HepG2 (cell line): ENCODE results near the gene VPS37B. TPM values are rescaled to one million over a fixed set of nuclear protein-coding genes. Genes with fewer than 3 reads are reported as not detected.

Source experiments
- ATAC-seq: fragments of 200-7000 bp; cut with Tn5 transposase; 3 replicates; pipeline ENCODE4 v1.9.1; 2020; ENCODE audit warnings: mild to moderate bottlenecking, moderate library complexity
- BruUV-seq: library from RNA; stranded (reverse); fragments of 400-500 nt; replicated peaks from 2 replicates; lab custom pipeline; 2021; lab: Mats Ljungman, UMichigan
- CTCF ChIA-PET: fragments of 300-600 bp; formaldehyde crosslinking; extraction: SDS; loops from one replicate; lab custom pipeline; 2021; ENCODE audit warnings: low total read pairs, inconsistent platforms, low intra/inter-chr PET ratio; lab: Yijun Ruan, JAX
- POLR2A ChIA-PET: fragments of 350-600 bp; sonication (Branson Sonifier 250); formaldehyde crosslinking; loops from one replicate; lab custom pipeline; 2020; ENCODE audit warnings: antibody characterized with exemption, inconsistent platforms; lab: Yijun Ruan, JAX
- DNase-seq: peaks from one replicate; pipeline ENCODE4 v3.0.0-alpha.2; 2015; ENCODE audit warnings: low spot score
- FAIRE-seq: peaks from 3 replicates; lab custom pipeline; 2011; peaks lifted over from hg19 to GRCh38; lab: Jason Lieb, UNC
- H2AFZ ChIP-seq: one replicate; pipeline ENCODE4 v1.6.1; 2011; ENCODE audit warnings: low read length, inconsistent platforms
- H3K27ac ChIP-seq: fragments of 300-600 bp; 3 replicates; pipeline ENCODE4 v1.8.0; 2011; ENCODE audit warnings: mixed run types, mild to moderate bottlenecking, mixed read lengths, low read length, inconsistent platforms; ENCODE audit not compliant: insufficient read depth; ENCODE audit errors: extremely low read length
- H3K27me3 ChIP-seq, 2 experiments: fragments of 200-600 bp in 1 of 2; 2 replicates in 1 of 2; 3 replicates in 1 of 2; pipeline versions ENCODE4 v1.6.0 to v1.8.0; 2011; ENCODE audit warnings: low read length in 2 of 2, mild to moderate bottlenecking in 2 of 2, moderate library complexity in 2 of 2, inconsistent platforms in 1 of 2; ENCODE audit not compliant: insufficient read depth in 2 of 2, control insufficient read depth in 1 of 2
- H3K36me3 ChIP-seq, 2 experiments: fragments of 200-600 bp in 1 of 2; replicated peaks in 1 of 2; 2 replicates in 1 of 2; 3 replicates in 1 of 2; pipeline versions ENCODE4 v1.5.1 to v1.8.0; 2011; ENCODE audit warnings: low read length in 2 of 2, inconsistent platforms in 1 of 2; ENCODE audit not compliant: insufficient read depth in 2 of 2, control insufficient read depth in 1 of 2
- H3K4me1 ChIP-seq: 2 replicates; pipeline ENCODE4 v1.5.1; 2012; ENCODE audit warnings: low read length, inconsistent platforms; ENCODE audit not compliant: insufficient read depth
- H3K4me2 ChIP-seq: 2 replicates; pipeline ENCODE4 v1.6.0; 2011; ENCODE audit warnings: low read depth, low read length, inconsistent platforms
- H3K4me3 ChIP-seq, 3 experiments: fragments of 200-600 bp in 1 of 3; sonication (generic), shearing (Covaris generic) in 1 of 3; replicated peaks in 1 of 3; 2 replicates each; pipeline ENCODE4 v1.5.1; 2011 to 2016; ENCODE audit warnings: low read length in 3 of 3, inconsistent platforms in 2 of 3, low read depth in 2 of 3, mild to moderate bottlenecking in 2 of 3, control low read depth in 1 of 3, mixed read lengths in 1 of 3; ENCODE audit not compliant: insufficient read depth in 1 of 3
- H3K79me2 ChIP-seq: one replicate; pipeline ENCODE4 v1.6.1; 2011; ENCODE audit warnings: low read length, inconsistent platforms; ENCODE audit not compliant: insufficient read depth
- H3K9ac ChIP-seq: 2 replicates; pipeline ENCODE4 v1.6.0; 2011; ENCODE audit warnings: mild to moderate bottlenecking, low read depth, low read length, inconsistent platforms; ENCODE audit not compliant: insufficient read depth
- H3K9me3 ChIP-seq: 2 replicates; pipeline ENCODE4 v1.5.1; 2012; ENCODE audit warnings: mild to moderate bottlenecking, low read length
- H4K20me1 ChIP-seq: 2 replicates; pipeline ENCODE4 v1.6.0; 2011; ENCODE audit warnings: inconsistent platforms, mild to moderate bottlenecking, low read length, moderate library complexity; ENCODE audit not compliant: insufficient read depth
- BRCA1 ChIP-seq: sonication (generic); formaldehyde crosslinking; IDR thresholded peaks from 2 replicates; pipeline ENCODE4 v1.4.0; 2020; ENCODE audit warnings: missing genetic modification reagents
- ERF ChIP-seq: IDR thresholded peaks from 2 replicates; pipeline ENCODE4 v1.6.1; 2018; ENCODE audit warnings: missing biosample characterization, missing genetic modification reagents
- GLI4 ChIP-seq: sonication (generic); formaldehyde crosslinking; IDR thresholded peaks from 2 replicates; pipeline ENCODE4 v1.5.1; 2020; ENCODE audit warnings: missing genetic modification reagents, mild to moderate bottlenecking, moderate library complexity, borderline replicate concordance
- MYNN ChIP-seq: sonication (generic); formaldehyde crosslinking; IDR thresholded peaks from 2 replicates; pipeline ENCODE4 v1.4.0; 2020; ENCODE audit warnings: mild to moderate bottlenecking, low read depth, missing genetic modification reagents
- PHF5A ChIP-seq: IDR thresholded peaks from one replicate; pipeline ENCODE4 v1.6.1; 2018; ENCODE audit warnings: low read depth, missing genetic modification reagents; ENCODE audit not compliant: unreplicated experiment
- PRDM15 ChIP-seq: sonication (generic); formaldehyde crosslinking; IDR thresholded peaks from 2 replicates; pipeline ENCODE4 v1.4.0; 2020; ENCODE audit warnings: missing genetic modification reagents
- ZBTB39 ChIP-seq: sonication (generic); formaldehyde crosslinking; IDR thresholded peaks from 2 replicates; pipeline ENCODE4 v1.5.0; 2020; ENCODE audit warnings: missing genetic modification reagents
- ZMYM2 ChIP-seq: sonication (generic); formaldehyde crosslinking; IDR thresholded peaks from 2 replicates; pipeline ENCODE4 v1.8.0; 2022; ENCODE audit warnings: mild to moderate bottlenecking, missing genetic modification reagents
- ZNF20 ChIP-seq: sonication (generic); formaldehyde crosslinking; IDR thresholded peaks from 2 replicates; pipeline ENCODE4 v1.4.0; 2020; ENCODE audit warnings: mild to moderate bottlenecking, moderate library complexity, missing genetic modification reagents
- WGBS: methylation state at CpG from one replicate; pipeline ENCODE4 v1.1.6; 2017; ENCODE audit warnings: low lambda C conversion rate; 5-methylcytosine and 5-hydroxymethylcytosine counted together
- in situ Hi-C: cut with HindIII; loops from 2 replicates; pipeline ENCODE4 v1.10.0; 2017; ENCODE audit warnings: low pct_unique_long_range_greater_than_20kb; ENCODE audit not compliant: extremely low pct_ligation_motif_present
- intact Hi-C: fragments of 100-400 bp; cut with micrococcal nuclease; formaldehyde crosslinking; loops from one replicate; pipeline ENCODE4 v1.10.0; 2022; ENCODE audit not compliant: unreplicated experiment
- polyA plus RNA-seq, 8 experiments: library from polyadenylated mRNA; depleted of rRNA in 3 of 8; stranded (reverse) in 7 of 8; unstranded in 1 of 8; fragments of >200 nt; fragmentation: Illumina TruSeq in 4 of 8; extraction: Trizol in 4 of 8; gene quantifications; 2 replicates each; pipeline versions ENCODE4 v1.2.1 to v1.2.3, GENCODE V29; 2011 to 2016; ENCODE audit warnings: low read depth in 4 of 8, missing spikeins in 1 of 8, mixed read lengths in 1 of 8; ENCODE audit not compliant: insufficient read depth in 1 of 8
- total RNA-seq, 5 experiments: library from RNA; depleted of rRNA; stranded (reverse); fragments of >200 nt; fragmentation: Illumina TruSeq; extraction: Trizol; gene quantifications; 2 replicates each; pipeline ENCODE4 v1.2.3, GENCODE V29; 2016; ENCODE audit warnings: low read depth in 1 of 5
- TF ChIP-seq, protein P1 (sequence below): sonication (generic); formaldehyde crosslinking; IDR thresholded peaks from 2 replicates; pipeline ENCODE4 v1.8.0; 2022; ENCODE audit warnings: mild to moderate bottlenecking, missing genetic modification reagents; ENCODE audit not compliant: insufficient replicate concordance
- TF ChIP-seq, protein P2 (sequence below): sonication (generic); formaldehyde crosslinking; IDR thresholded peaks from 2 replicates; pipeline ENCODE4 v1.5.1; 2020; ENCODE audit warnings: mild to moderate bottlenecking, missing genetic modification reagents, moderate library complexity
- TF ChIP-seq, protein P3 (sequence below): IDR thresholded peaks from 2 replicates; pipeline ENCODE4 v1.6.1; 2016; ENCODE audit warnings: missing compliant biosample characterization, missing genetic modification reagents, borderline replicate concordance

VPS37B gene
- total and polyA plus RNA-seq, 2 of the 13 experiments (the other 11 are each of a cell fraction or from before 2014, with no cell fraction given): 4.6 to 5.3 TPM

DNA sequence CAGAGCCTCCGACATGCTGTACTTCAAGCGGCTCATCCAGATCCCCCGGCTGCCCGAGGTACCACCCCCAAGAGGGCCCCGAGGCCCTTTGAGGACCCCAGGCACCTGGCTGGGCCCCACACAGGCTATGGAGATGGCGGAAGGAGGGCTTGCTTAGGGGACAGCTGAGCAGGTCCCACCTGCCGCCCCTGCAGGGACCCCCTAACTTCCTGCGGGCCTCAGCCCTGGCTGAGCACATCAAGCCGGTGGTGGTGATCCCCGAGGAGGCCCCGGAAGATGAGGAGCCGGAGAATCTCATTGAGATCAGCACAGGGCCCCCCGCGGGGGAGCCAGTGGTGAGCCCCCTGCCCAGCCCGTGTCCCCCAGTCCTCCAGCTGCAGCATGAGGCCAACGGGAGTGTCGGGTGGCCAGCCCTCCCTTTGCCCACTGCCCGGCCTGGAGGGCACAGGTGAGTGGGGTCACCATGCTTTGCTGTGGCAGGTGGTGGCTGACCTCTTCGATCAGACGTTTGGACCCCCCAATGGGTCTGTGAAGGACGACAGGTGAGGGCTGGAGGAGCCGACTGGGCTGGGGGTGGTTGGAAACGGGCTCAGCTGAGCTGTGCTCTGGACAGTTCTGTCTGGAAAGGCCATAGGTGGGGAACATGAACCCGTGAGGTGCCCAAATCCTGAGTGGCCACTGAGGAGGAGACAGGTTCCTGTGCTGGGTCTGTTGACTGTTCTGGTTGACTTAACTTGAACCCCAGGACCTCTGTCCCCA lies 40.7 kb downstream of the VPS37B start:
- Histone ChIP-seq H3K4me3 (no peak overlapping the region), H3K79me2 (no peaks in the 10 kb centered on the region), H3K4me2 (no peak overlapping the region), H3K36me3 (peaks cover 0 to 7% of the 10 kb centered on the region in 2 experiments; a peak in 2 of 5 replicates), H3K27ac (no peak overlapping the region), H2AFZ (no peak overlapping the region), H3K9me3 (no peaks in the 10 kb centered on the region), H3K9ac (no peak overlapping the region), H3K27me3 (no peaks in the 10 kb centered on the region), H3K4me1 (peaks cover 14% of the 10 kb centered on the region), H4K20me1 (no peaks in the 10 kb centered on the region)
- CTCF ChIA-PET: no interaction called here
- POLR2A ChIA-PET: no interaction called here
- no peak for FAIRE-seq
- no peak for DNase-seq
- in situ Hi-C loops: loop anchor here (25.0 kb wide), 1 partner anchor 382 kb away; the partner anchor contains the start of genes MPHOSPH9 and MTRFR
- no TSS peak for BruUV-seq
- intact Hi-C loops: no loop called here
- no peak for ATAC-seq
- 92% methylated on average over 8 of the region's 24 CpGs for WGBS
- TF ChIP-seq, protein P1, sequence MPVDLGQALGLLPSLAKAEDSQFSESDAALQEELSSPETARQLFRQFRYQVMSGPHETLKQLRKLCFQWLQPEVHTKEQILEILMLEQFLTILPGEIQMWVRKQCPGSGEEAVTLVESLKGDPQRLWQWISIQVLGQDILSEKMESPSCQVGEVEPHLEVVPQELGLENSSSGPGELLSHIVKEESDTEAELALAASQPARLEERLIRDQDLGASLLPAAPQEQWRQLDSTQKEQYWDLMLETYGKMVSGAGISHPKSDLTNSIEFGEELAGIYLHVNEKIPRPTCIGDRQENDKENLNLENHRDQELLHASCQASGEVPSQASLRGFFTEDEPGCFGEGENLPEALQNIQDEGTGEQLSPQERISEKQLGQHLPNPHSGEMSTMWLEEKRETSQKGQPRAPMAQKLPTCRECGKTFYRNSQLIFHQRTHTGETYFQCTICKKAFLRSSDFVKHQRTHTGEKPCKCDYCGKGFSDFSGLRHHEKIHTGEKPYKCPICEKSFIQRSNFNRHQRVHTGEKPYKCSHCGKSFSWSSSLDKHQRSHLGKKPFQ (CRISPR knock-in tag): no peak
- no peak for TF ChIP-seq ZBTB39 (CRISPR knock-in tag)
- TF ChIP-seq, protein P2, sequence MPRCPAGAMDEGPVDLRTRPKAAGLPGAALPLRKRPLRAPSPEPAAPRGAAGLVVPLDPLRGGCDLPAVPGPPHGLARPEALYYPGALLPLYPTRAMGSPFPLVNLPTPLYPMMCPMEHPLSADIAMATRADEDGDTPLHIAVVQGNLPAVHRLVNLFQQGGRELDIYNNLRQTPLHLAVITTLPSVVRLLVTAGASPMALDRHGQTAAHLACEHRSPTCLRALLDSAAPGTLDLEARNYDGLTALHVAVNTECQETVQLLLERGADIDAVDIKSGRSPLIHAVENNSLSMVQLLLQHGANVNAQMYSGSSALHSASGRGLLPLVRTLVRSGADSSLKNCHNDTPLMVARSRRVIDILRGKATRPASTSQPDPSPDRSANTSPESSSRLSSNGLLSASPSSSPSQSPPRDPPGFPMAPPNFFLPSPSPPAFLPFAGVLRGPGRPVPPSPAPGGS (CRISPR knock-in tag): no peak
- no peak for TF ChIP-seq PRDM15
- TF ChIP-seq MYNN: no peak
- no peak for TF ChIP-seq ZNF20 (CRISPR knock-in tag)
- no peak for TF ChIP-seq BRCA1
- no peak for TF ChIP-seq ERF (CRISPR knock-in tag)
- no peak for TF ChIP-seq PHF5A (CRISPR knock-in tag)
- no peak for TF ChIP-seq ZMYM2 (CRISPR knock-in tag)
- TF ChIP-seq GLI4 (CRISPR knock-in tag): no peak
- TF ChIP-seq, protein P3, sequence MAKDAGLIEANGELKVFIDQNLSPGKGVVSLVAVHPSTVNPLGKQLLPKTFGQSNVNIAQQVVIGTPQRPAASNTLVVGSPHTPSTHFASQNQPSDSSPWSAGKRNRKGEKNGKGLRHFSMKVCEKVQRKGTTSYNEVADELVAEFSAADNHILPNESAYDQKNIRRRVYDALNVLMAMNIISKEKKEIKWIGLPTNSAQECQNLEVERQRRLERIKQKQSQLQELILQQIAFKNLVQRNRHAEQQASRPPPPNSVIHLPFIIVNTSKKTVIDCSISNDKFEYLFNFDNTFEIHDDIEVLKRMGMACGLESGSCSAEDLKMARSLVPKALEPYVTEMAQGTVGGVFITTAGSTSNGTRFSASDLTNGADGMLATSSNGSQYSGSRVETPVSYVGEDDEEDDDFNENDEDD: no peak
